ENCODE results near the gene LRP1.

Gene LRP1

GRCh38 chr12:57178213-57178612 lies 49.9 kb downstream of the LRP1 start:
- DNase-seq: no peak

- no peak for DNase-seq
These were observed 51.2 kb downstream of the LRP1 start for GRCh38 chr12:57179331-57180086.

- DNase-seq: no peak
These were observed 52.2 kb downstream of the LRP1 start for GRCh38 chr12:57180321-57180989.

GRCh38 chr12:57181072-57181471 lies 52.8 kb downstream of the LRP1 start:
- no peak for DNase-seq

- no peak for DNase-seq
These were observed 53.4 kb downstream of the LRP1 start for GRCh38 chr12:57181561-57182155.

GRCh38 chr12:57182918-57183575 lies 54.8 kb downstream of the LRP1 start:
- DNase-seq: peak; percentile 57

- no peak for DNase-seq
These were observed 55.8 kb downstream of the LRP1 start for GRCh38 chr12:57183939-57184725.

GRCh38 chr12:57185403-57185802 lies 57.1 kb downstream of the LRP1 start:
- DNase-seq: no peak

- DNase-seq: no peak
These were observed 57.7 kb downstream of the LRP1 start for GRCh38 chr12:57185906-57186508.

GRCh38 chr12:57187222-57188089 lies 59.2 kb downstream of the LRP1 start:
- no peak for DNase-seq

- no peak for DNase-seq
These were observed 59.8 kb downstream of the LRP1 start for GRCh38 chr12:57188090-57188425.

GRCh38 chr12:57190037-57190436 lies 61.8 kb downstream of the LRP1 start:
- no peak for DNase-seq

- DNase-seq: no peak
These were observed 62.5 kb downstream of the LRP1 start for GRCh38 chr12:57190821-57191220.

GRCh38 chr12:57191410-57191809 lies 63.1 kb downstream of the LRP1 start:
- DNase-seq: no peak

GRCh38 chr12:57192920-57193319 lies 64.6 kb downstream of the LRP1 start:
- no peak for DNase-seq

- no peak for DNase-seq
These were observed 65.5 kb downstream of the LRP1 start for GRCh38 chr12:57193706-57194245.

GRCh38 chr12:57194253-57194652 lies 66.0 kb downstream of the LRP1 start:
- DNase-seq: no peak

GRCh38 chr12:57195186-57195585 lies 66.9 kb downstream of the LRP1 start:
- DNase-seq: no peak

GRCh38 chr12:57195611-57196371 lies 67.5 kb downstream of the LRP1 start:
- no peak for DNase-seq

- no peak for DNase-seq
These were observed 68.2 kb downstream of the LRP1 start for GRCh38 chr12:57196439-57196838.
